ENCODE data around the gene AGRP. TPM values are rescaled to one million over a fixed set of nuclear protein-coding genes. Genes with fewer than 3 reads are reported as not detected.

AGRP gene
- total and polyA plus RNA-seq, 8 donors: 0.23 TPM; not detected in 7

GRCh38 chr16:67470359-67470758 lies 13.0 kb downstream of the AGRP start:
- Histone ChIP-seq H3K4me3 (no peak overlapping the region), H3K9me3 (no peaks in the 10 kb centered on the region), H3K27ac (no peak overlapping the region), H3K27me3 (no peaks in the 10 kb centered on the region), H3K36me3 (no peaks in the 10 kb centered on the region), H3K4me1 (peaks cover 8 to 31% (median 11%) of the 10 kb centered on the region in 3 donors)
- ATAC-seq (peak; percentile 74 to 85 (median 80)), DNase-seq (peak; percentile 84 to 97 (median 88)), FAIRE-seq (no peak)
- intact Hi-C loops (cut with DNase I): no loop called here
- no peak for TF ChIP-seq CTCF (IDR thresholded peaks at IDR 0.05)
- WGBS, 2 donors: 4 to 12% methylated on average over 7 of the region's 7 CpGs

DNA sequence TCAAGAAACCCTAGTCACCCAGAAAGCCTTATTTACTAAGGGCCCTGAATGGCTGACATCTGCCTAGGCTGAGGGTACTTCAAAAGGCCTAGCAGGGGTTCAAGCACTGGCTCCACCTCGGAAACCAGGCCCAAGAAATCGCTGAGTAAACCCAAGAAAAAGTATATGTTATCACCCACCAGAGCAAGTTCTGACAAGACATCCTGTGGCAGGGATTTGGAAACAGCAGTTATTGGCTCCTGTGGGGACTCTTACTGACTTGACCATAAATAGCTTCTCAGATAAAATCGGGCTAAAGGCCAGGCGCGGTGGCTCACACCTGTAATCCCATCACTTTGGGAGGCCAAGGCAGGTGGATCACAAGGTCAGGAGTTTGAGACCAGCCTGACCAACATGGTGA lies 14.6 kb downstream of the AGRP start:
- H3K27ac ChIP-seq: no peak overlapping the region
- peak in 1 of 6 donors; percentile 25 for DNase-seq
- no peaks in the 10 kb centered on the region for H3K27me3 ChIP-seq
- no peak for TF ChIP-seq CTCF (IDR thresholded peaks at IDR 0.05)
- intact Hi-C loops (cut with DNase I): loop anchor here in 1 of 3 donors (5.0 kb wide), 1 partner anchor 41 kb away; no protein-coding TSS in a partner anchor
- 63 to 64% methylated on average over 5 of the region's 5 CpGs for WGBS, 2 donors
- H3K36me3 ChIP-seq: no peaks in the 10 kb centered on the region
- ATAC-seq: no peak
- no peaks in the 10 kb centered on the region for H3K9me3 ChIP-seq
- FAIRE-seq: no peak
- peaks cover 0 to 26% (median 11%) of the 10 kb centered on the region in 3 donors for H3K4me1 ChIP-seq
- no peak overlapping the region for H3K4me3 ChIP-seq

- no peak for TF ChIP-seq CTCF (IDR thresholded peaks at IDR 0.05)
- H3K9me3 ChIP-seq: no peaks in the 10 kb centered on the region
- H3K27me3 ChIP-seq: no peaks in the 10 kb centered on the region
- H3K27ac ChIP-seq: no peak overlapping the region
- H3K4me3 ChIP-seq: no peak overlapping the region
- WGBS, 2 donors: 61 to 67% methylated on average over 6 of the region's 6 CpGs
- no peak for DNase-seq
- intact Hi-C loops (cut with DNase I): loop anchor here in 1 of 3 donors (5.0 kb wide), 1 partner anchor 39 kb away; no protein-coding TSS in a partner anchor
- ATAC-seq: no peak
- H3K36me3 ChIP-seq: no peaks in the 10 kb centered on the region
- FAIRE-seq: no peak
- peaks cover 13 to 38% (median 20%) of the 10 kb centered on the region in 3 donors for H3K4me1 ChIP-seq
Observed at GRCh38 chr16:67466581-67466980, 16.8 kb downstream of the AGRP start.

- DNase-seq (no peak), FAIRE-seq (no peak), ATAC-seq (no peak)
- no peak for TF ChIP-seq CTCF (IDR thresholded peaks at IDR 0.05)
- Histone ChIP-seq H3K9me3 (no peaks in the 10 kb centered on the region), H3K4me3 (no peak overlapping the region), H3K36me3 (no peaks in the 10 kb centered on the region), H3K4me1 (peaks cover 27 to 41% (median 33%) of the 10 kb centered on the region in 3 donors), H3K27ac (no peak overlapping the region), H3K27me3 (no peaks in the 10 kb centered on the region)
- intact Hi-C loops (cut with DNase I): loop anchor here in 1 of 3 donors (2.0 kb wide), 1 partner anchor 36 kb away; no protein-coding TSS in a partner anchor
- WGBS, 2 donors: 61 to 75% methylated on average over 2 of the region's 2 CpGs
Observed at GRCh38 chr16:67464565-67464964, 18.8 kb downstream of the AGRP start.

DNA sequence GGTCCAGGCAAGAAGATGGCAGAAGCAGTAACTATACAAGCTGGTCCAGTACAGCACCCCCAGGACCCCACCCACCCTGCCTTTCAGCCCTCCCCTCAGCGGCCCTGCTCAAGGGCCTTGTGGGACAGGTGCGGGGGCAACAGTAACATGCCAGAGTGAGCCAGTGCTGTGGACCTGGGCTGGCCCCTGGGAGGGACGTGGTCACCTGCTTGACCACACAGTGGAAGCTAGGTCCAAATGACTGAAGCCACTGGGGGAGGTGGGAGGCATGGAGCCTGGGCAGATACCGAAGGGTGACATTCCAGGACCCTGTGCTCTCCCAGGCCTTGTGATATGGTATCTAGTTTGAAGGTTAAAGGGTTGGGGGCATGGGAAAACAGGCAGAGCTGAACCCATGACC lies 19.7 kb downstream of the AGRP start:
- Histone ChIP-seq H3K4me3 (no peak overlapping the region), H3K4me1 (peaks cover 36 to 50% (median 42%) of the 10 kb centered on the region in 3 donors), H3K9me3 (no peaks in the 10 kb centered on the region), H3K27me3 (no peaks in the 10 kb centered on the region), H3K36me3 (no peaks in the 10 kb centered on the region), H3K27ac (peak overlapping the region in 1 of 4 donors; percentile 97)
- no peak for ATAC-seq
- 70 to 77% methylated on average over 4 of the region's 4 CpGs for WGBS, 2 donors
- no peak for TF ChIP-seq CTCF (IDR thresholded peaks at IDR 0.05)
- FAIRE-seq: no peak
- intact Hi-C loops (cut with DNase I): loop anchor here in 1 of 3 donors (2.0 kb wide), 1 partner anchor 35 kb away; no protein-coding TSS in a partner anchor
- peak in 1 of 6 donors; percentile 55 for DNase-seq

Measured in pancreas (tissue), 10 donors.